ENCODE results near the gene SLC9A2. TPM values are rescaled to one million over a fixed set of nuclear protein-coding genes. Genes with fewer than 3 reads are reported as not detected.

Gene SLC9A2
- total RNA-seq, 1 donor from 2014 or later = 10.0 TPM

DNA sequence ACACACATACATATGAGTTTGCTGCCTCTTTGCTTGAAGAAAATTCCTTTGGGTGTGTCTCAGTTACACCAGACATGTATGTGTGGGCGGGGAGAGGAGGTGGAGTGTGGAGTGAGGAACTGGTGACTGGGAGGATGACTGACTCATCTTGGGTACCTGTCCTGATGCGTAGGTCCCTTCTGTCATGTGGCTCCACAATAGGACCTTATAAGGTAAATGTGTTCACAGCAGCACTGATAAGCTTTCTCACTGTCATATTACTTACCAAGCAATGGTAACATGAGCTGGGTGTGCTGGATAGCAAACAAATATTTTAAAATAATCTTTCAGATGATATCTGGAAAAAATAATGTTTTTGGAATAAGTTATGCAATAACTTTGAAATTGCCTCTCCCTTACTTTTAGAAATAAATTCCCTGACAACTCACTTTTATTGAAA, 45.1 kb downstream of the SLC9A2 start:
- Mint-ChIP-seq H3K27ac (peak overlapping the region; percentile 95), H3K4me3 (peak overlapping the region; percentile 63), H3K4me1 (ENCODE audit: unreplicated experiment) (peaks cover 6% of the 10 kb centered on the region), H3K9me3 (peaks cover 9% of the 10 kb centered on the region), H3K36me3 (peaks cover 4% of the 10 kb centered on the region), H3K27me3 (peaks cover 3% of the 10 kb centered on the region)
- TF ChIP-seq, protein P1, sequence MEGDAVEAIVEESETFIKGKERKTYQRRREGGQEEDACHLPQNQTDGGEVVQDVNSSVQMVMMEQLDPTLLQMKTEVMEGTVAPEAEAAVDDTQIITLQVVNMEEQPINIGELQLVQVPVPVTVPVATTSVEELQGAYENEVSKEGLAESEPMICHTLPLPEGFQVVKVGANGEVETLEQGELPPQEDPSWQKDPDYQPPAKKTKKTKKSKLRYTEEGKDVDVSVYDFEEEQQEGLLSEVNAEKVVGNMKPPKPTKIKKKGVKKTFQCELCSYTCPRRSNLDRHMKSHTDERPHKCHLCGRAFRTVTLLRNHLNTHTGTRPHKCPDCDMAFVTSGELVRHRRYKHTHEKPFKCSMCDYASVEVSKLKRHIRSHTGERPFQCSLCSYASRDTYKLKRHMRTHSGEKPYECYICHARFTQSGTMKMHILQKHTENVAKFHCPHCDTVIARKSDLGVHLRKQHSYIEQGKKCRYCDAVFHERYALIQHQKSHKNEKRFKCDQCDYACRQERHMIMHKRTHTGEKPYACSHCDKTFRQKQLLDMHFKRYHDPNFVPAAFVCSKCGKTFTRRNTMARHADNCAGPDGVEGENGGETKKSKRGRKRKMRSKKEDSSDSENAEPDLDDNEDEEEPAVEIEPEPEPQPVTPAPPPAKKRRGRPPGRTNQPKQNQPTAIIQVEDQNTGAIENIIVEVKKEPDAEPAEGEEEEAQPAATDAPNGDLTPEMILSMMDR (conservative IDR thresholded peaks at IDR 0.05) = no peak
- DNase-seq (ENCODE audit: extremely low spot score, unreplicated experiment) = no peak

DNA sequence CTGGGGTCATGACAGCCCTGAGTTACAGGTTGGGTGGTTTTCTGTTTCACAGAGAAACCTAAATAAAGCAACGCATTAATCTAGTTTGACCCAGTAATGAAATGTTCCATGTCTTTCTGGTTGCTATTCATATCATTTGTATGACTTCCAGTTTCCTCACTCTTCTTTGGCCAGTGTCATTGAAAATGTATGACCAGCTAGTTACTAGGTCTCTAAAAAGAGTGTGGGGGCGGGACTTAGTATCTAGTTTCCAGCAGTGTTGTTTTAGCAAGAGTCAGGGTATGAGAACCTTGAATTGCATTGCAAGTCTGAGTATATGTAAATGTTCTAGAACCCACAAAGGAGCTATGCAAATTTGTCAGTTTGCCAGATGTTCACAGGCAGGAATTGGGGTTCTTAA, 47.7 kb downstream of the SLC9A2 start:
- TF ChIP-seq, protein P1 (conservative IDR thresholded peaks at IDR 0.05) = no peak

GRCh38 chr2:102668171-102668570, 48.8 kb downstream of the SLC9A2 start:
- DNase-seq (ENCODE audit: extremely low spot score, unreplicated experiment) = no peak
- peaks cover 14% of the 10 kb centered on the region for H3K9me3 Mint-ChIP-seq
- H3K36me3 Mint-ChIP-seq = peaks cover 4% of the 10 kb centered on the region
- peaks cover 3% of the 10 kb centered on the region for H3K27me3 Mint-ChIP-seq
- no peak overlapping the region for H3K27ac Mint-ChIP-seq
- peaks cover 6% of the 10 kb centered on the region for H3K4me1 Mint-ChIP-seq (ENCODE audit: unreplicated experiment)
- H3K4me3 Mint-ChIP-seq = no peak overlapping the region
- TF ChIP-seq, protein P1 (conservative IDR thresholded peaks at IDR 0.05) = no peak

More for the DNA sequence above, 47.7 kb downstream of the SLC9A2 start:
- H3K36me3 Mint-ChIP-seq = peaks cover 4% of the 10 kb centered on the region
- peak overlapping the region; percentile 16 for H3K27ac Mint-ChIP-seq
- peaks cover 3% of the 10 kb centered on the region for H3K27me3 Mint-ChIP-seq
- peaks cover 6% of the 10 kb centered on the region for H3K4me1 Mint-ChIP-seq (ENCODE audit: unreplicated experiment)
- DNase-seq (ENCODE audit: extremely low spot score, unreplicated experiment) = no peak
- no peak overlapping the region for H3K4me3 Mint-ChIP-seq
- peaks cover 14% of the 10 kb centered on the region for H3K9me3 Mint-ChIP-seq

DNA sequence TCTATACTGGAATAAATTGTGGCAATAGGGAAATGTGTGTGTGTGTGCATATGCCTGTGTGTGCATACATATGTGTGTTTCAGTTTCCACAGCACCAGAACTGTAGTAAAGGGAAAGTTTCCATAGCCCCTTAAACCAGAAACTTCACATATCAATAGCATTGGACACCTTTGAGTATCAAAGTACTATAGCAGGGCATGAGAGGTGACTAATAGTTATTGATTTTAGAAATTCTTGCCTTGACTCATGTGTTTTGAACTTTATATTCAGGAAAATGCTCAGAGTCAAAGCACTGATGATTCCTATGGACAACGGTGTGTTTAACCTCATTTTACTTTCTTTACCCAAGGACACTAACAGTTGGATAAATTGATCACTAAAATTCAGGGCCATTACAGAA, 50.0 kb downstream of the SLC9A2 start:
- Mint-ChIP-seq H3K4me1 (ENCODE audit: unreplicated experiment) (peaks cover 5% of the 10 kb centered on the region), H3K36me3 (peaks cover 4% of the 10 kb centered on the region), H3K27me3 (peaks cover 1% of the 10 kb centered on the region), H3K9me3 (peaks cover 12% of the 10 kb centered on the region), H3K27ac (no peak overlapping the region), H3K4me3 (no peak overlapping the region)
- DNase-seq (ENCODE audit: extremely low spot score, unreplicated experiment) = no peak
- TF ChIP-seq, protein P1 (conservative IDR thresholded peaks at IDR 0.05) = no peak

DNA sequence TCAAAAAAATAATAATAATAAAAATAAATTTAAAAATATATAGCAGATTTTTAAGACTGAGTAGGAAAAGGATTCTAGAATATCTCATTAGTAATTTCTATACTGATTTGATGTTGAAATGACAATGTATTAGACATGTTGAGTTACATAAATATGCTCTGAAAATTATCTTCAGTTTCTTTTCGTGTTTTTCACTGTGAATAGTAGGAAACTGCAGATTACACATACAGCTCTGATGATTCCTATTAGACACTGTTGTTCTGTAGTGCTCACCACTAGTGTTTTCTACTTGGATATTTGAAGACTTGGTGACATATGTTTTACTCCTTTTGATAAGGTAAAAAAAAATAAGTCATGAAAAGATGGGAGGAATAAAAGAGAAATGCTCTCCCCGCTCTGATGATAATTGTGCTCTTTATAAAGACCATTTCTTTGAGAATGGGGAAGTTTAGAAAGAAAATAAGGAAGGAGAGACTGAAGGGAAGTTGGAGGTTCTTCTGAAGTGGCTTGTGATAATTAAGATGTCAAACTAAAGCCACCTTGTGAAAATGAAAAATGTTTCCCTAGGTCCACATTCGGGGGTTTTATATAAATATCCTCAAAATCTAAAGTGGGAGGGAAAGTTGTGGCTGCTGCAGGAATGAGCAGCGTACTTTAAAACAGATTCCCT, 52.9 kb downstream of the SLC9A2 start:
- Mint-ChIP-seq H3K27ac (no peak overlapping the region), H3K4me1 (ENCODE audit: unreplicated experiment) (no peaks in the 10 kb centered on the region), H3K36me3 (no peaks in the 10 kb centered on the region), H3K9me3 (peaks cover 6% of the 10 kb centered on the region), H3K27me3 (no peaks in the 10 kb centered on the region), H3K4me3 (no peak overlapping the region)
- TF ChIP-seq, protein P1 (conservative IDR thresholded peaks at IDR 0.05) = no peak
- DNase-seq (ENCODE audit: extremely low spot score, unreplicated experiment) = no peak
